ENCODE results near the gene TAF1C. TPM values are rescaled to one million over a fixed set of nuclear protein-coding genes. Genes with fewer than 3 reads are reported as not detected.

The TAF1C gene
- total and polyA plus RNA-seq, 2 of the 8 experiments (the other 6 are each of a cell fraction or from before 2014, with no cell fraction given) = 44.6 to 63.8 TPM

DNA sequence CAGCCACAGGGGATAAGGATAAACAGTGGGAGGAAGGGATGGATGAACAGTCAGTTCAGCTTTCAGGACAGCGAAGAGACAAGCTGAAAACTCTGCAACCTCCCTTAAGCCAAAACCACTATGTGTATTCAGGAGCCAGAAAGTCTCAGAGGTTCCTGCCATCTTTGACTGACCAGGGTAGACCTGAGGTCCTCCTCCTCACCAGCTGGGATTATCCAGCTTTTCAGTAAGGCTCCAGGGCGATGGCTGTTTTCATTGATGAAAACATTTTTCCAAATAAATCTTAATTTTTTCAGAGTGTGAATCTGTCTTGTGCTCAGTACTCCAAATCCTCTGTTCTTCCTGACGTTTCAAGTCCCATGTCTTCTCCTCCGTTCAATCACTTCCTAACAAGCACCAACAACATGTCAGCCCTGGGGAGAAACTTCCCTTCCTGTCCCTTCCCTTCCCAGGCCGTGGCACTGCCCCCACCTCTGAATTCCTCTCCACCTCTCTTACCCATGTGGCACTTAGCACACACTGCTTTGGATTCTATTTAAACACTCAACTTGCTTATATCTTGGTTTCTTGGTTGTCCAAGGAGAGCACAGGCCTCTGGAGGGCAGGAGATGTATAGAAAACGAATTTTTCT, 47.1 kb downstream of the TAF1C start:
- H4K91ac ChIP-seq (replicated peaks; ENCODE audit: insufficient read length, low read length) = no peak overlapping the region
- 0 out of 7 replicates have a peak overlapping the region, but pooled peaks of 1 of the 4 experiments have one; percentile 26 for H3K9ac ChIP-seq (replicated peaks in 1 of 4; ENCODE audit: extremely low read depth in 1 of 4, low read depth in 3 of 4, low read length in 3 of 4)
- H2BK120ac ChIP-seq (replicated peaks; ENCODE audit: low read depth, low read length) = no peak overlapping the region
- H3K23me2 ChIP-seq (ENCODE audit: low read depth, low read length) = peaks cover 4% of the 10 kb centered on the region; the same call in 1 of the 2 replicates
- H3K4me2 ChIP-seq (ENCODE audit: insufficient read depth in 1 of 2, low read depth in 2 of 2, low read length in 2 of 2) = peak overlapping the region in 1 of 2 experiments; percentile 31; a peak in 1 of 4 replicates
- no peak overlapping the region for H3K14ac ChIP-seq (ENCODE audit: insufficient read length)
- POLR2A ChIA-PET (ENCODE audit: partially characterized antibody) = interaction anchor here (0.9 to 2.7 kb wide), 2 partner anchors 23 kb away, joined by 3 to 9 read pairs; partner anchors contain the start of gene MBTPS1
- no peak overlapping the region for H2BK5ac ChIP-seq (ENCODE audit: low read depth, low read length)
- no peak overlapping the region for H2AFZ ChIP-seq (ENCODE audit: low read length)
- H3K4ac ChIP-seq (replicated peaks; ENCODE audit: insufficient read length, low read depth, low read length) = no peak overlapping the region
- no peak overlapping the region for H2BK20ac ChIP-seq (ENCODE audit: low read length)
- CTCF ChIA-PET (ENCODE audit: partially characterized antibody) = interaction anchor here (0.7 to 4.9 kb wide), 13 partner anchors 19 to 161 kb away, joined by 3 to 44 read pairs (median 4); partner anchors contain the start of genes MBTPS1 and TAF1C
- H3K36me3 ChIP-seq (ENCODE audit: control insufficient read depth in 2 of 4, insufficient read depth in 4 of 4, low read length in 3 of 4) = peaks cover 0 to 3% (median 0%) of the 10 kb centered on the region in 4 experiments; a peak in 1 of 8 replicates
- H4K8ac ChIP-seq (ENCODE audit: extremely low read depth, insufficient read depth, low read length) = no peak overlapping the region
- H3K18ac ChIP-seq (ENCODE audit: extremely low read depth, low read length) = no peak overlapping the region; the same call in 1 of the 2 replicates
- no peak overlapping the region for H2BK12ac ChIP-seq (ENCODE audit: low read depth, low read length)
- no peak overlapping the region for H3K27ac ChIP-seq (ENCODE audit: low read depth, low read length)
- FAIRE-seq (no peak), DNase-seq (ENCODE audit: low read depth in 1 of 2, low spot score in 2 of 2) (no peak)
- peaks cover 5 to 86% of the 10 kb centered on the region in 2 experiments; a peak in 3 of 4 replicates for H3K79me2 ChIP-seq (ENCODE audit: control insufficient read depth in 1 of 2, insufficient read depth in 2 of 2, low read length in 2 of 2)
- no peak overlapping the region for H2BK15ac ChIP-seq (ENCODE audit: low read length)
- no peak overlapping the region for H3K23ac ChIP-seq (ENCODE audit: insufficient read length)
- H3K4me3 ChIP-seq (ENCODE audit: extremely low read depth in 1 of 4, insufficient read depth in 2 of 4, low read depth in 3 of 4, low read length in 4 of 4) = no peak overlapping the region
- H2AK5ac ChIP-seq (ENCODE audit: low read depth, low read length) = no peak overlapping the region
- H3K79me1 ChIP-seq (ENCODE audit: low read depth, low read length) = peaks cover 15% of the 10 kb centered on the region
- H4K5ac ChIP-seq (ENCODE audit: insufficient read length, low read depth, low read length) = no peak overlapping the region
- peaks cover 11 to 28% (median 18%) of the 10 kb centered on the region in 4 experiments for H3K4me1 ChIP-seq (replicated peaks in 1 of 4; ENCODE audit: control insufficient read depth in 3 of 4, insufficient read depth in 4 of 4, low read length in 3 of 4)
- 82% methylated on average over 6 of the region's 6 CpGs; no CpG with 5 or more reads in 1 of the 2 experiments for WGBS, 2 experiments (ENCODE audit: extremely low coverage in 1 of 2, insufficient coverage in 1 of 2, insufficient read length in 1 of 2, insufficient replicate concordance in 2 of 2, low coverage in 1 of 2, low lambda C conversion rate in 2 of 2, missing lambda C conversion rate in 1 of 2)
- no peaks in the 10 kb centered on the region for H3K9me3 ChIP-seq (ENCODE audit: insufficient read depth in 2 of 2, low read depth in 1 of 2, low read length in 1 of 2)
- peaks cover 3 to 14% of the 10 kb centered on the region in 2 experiments for H4K20me1 ChIP-seq (replicated peaks in 1 of 2; ENCODE audit: control insufficient read depth in 1 of 2, insufficient read depth in 2 of 2, low read length in 2 of 2)
- H3K27me3 ChIP-seq (replicated peaks in 1 of 4; ENCODE audit: control insufficient read depth in 3 of 4, extremely low read depth in 1 of 4, insufficient read depth in 3 of 4, low read length in 3 of 4) = no peaks in the 10 kb centered on the region
- no peak overlapping the region for H3K56ac ChIP-seq (replicated peaks; ENCODE audit: insufficient read length, low read depth, low read length)
- TF ChIP-seq HDAC6 (IDR thresholded peaks at IDR 0.05; ENCODE audit: low read depth, low read length) = no peak
- TF ChIP-seq SAP30 (IDR thresholded peaks at IDR 0.05; ENCODE audit: insufficient read depth, insufficient replicate concordance, low read length) = no peak
- no peak for TF ChIP-seq SRF (IDR thresholded peaks at IDR 0.05; ENCODE audit: low read depth, low read length)
- no peak for TF ChIP-seq CEBPB (IDR thresholded peaks at IDR 0.05; ENCODE audit: low read depth, low read length)
- TF ChIP-seq ZNF274 (IDR thresholded peaks at IDR 0.05; ENCODE audit: borderline replicate concordance, extremely low read depth, low read length) = no peak
- TF ChIP-seq, protein P1, sequence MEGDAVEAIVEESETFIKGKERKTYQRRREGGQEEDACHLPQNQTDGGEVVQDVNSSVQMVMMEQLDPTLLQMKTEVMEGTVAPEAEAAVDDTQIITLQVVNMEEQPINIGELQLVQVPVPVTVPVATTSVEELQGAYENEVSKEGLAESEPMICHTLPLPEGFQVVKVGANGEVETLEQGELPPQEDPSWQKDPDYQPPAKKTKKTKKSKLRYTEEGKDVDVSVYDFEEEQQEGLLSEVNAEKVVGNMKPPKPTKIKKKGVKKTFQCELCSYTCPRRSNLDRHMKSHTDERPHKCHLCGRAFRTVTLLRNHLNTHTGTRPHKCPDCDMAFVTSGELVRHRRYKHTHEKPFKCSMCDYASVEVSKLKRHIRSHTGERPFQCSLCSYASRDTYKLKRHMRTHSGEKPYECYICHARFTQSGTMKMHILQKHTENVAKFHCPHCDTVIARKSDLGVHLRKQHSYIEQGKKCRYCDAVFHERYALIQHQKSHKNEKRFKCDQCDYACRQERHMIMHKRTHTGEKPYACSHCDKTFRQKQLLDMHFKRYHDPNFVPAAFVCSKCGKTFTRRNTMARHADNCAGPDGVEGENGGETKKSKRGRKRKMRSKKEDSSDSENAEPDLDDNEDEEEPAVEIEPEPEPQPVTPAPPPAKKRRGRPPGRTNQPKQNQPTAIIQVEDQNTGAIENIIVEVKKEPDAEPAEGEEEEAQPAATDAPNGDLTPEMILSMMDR (IDR thresholded peaks at IDR 0.05; ENCODE audit: control extremely low read depth in 1 of 3, insufficient read depth in 1 of 3, low read depth in 1 of 3, low read length in 3 of 3) = no peak
- no peak for TF ChIP-seq EP300 (IDR thresholded peaks at IDR 0.05; ENCODE audit: borderline replicate concordance in 1 of 2, low read depth in 2 of 2, low read length in 2 of 2)
- TF ChIP-seq POU5F1 (IDR thresholded peaks at IDR 0.05; ENCODE audit: low read depth, low read length) = no peak
- TF ChIP-seq CBX5 (IDR thresholded peaks at IDR 0.05; ENCODE audit: low read depth, low read length) = no peak
